ENCODE data around the gene EFCAB14.

GRCh38 chr1:46675549-46676314, 43.2 kb downstream of the EFCAB14 start:
- no peak for TF ChIP-seq CTCF (IDR thresholded peaks at IDR 0.05)
- TF ChIP-seq POLR2A (IDR thresholded peaks at IDR 0.05), result no peak
